Activated CD8-positive, alpha-beta T cell treated with anti-CD3 and anti-CD28 coated beads, Interleukin-2, amount 10 ng/mL, durations not matched to agents 7 days and 5 days (primary cell): ENCODE measurements around the gene FRMD5. TPM values are rescaled to one million over a fixed set of nuclear protein-coding genes. Genes with fewer than 3 reads are reported as not detected.

Experiments
- ATAC-seq: fragments of 150-1000 bp; cut with Tn5 transposase; one replicate; pipeline ENCODE4 v1.10.0; 2021; ENCODE audit warnings: moderate library complexity
- CTCF ChIA-PET: fragments of 350-600 bp; sonication (Branson Sonifier 250); formaldehyde crosslinking; loops from one replicate; lab custom pipeline; 2021; ENCODE audit warnings: antibody characterized with exemption; lab: Charles Lee
- POLR2A ChIA-PET: fragments of 350-600 bp; sonication (Branson Sonifier 250); formaldehyde crosslinking; loops from one replicate; lab custom pipeline; 2021; ENCODE audit warnings: antibody characterized with exemption; lab: Charles Lee
- DNase-seq: peaks from one replicate; pipeline ENCODE4 v3.0.0-alpha.2; 2020
- H3K27ac Mint-ChIP-seq: one replicate; pipeline ENCODE4 v1.8.0; 2021; ENCODE audit warnings: mild to moderate bottlenecking, mixed read lengths
- H3K27me3 Mint-ChIP-seq: one replicate; pipeline ENCODE4 v1.8.0; 2021; ENCODE audit warnings: low read depth, mixed read lengths
- H3K36me3 Mint-ChIP-seq: one replicate; pipeline ENCODE4 v1.8.0; 2021; ENCODE audit warnings: low read depth, mixed read lengths
- H3K4me1 Mint-ChIP-seq: one replicate; pipeline ENCODE4 v1.8.0; 2021; ENCODE audit warnings: low read depth, mixed read lengths
- H3K4me3 Mint-ChIP-seq: one replicate; pipeline ENCODE4 v1.8.0; 2021; ENCODE audit warnings: mild to moderate bottlenecking, mixed read lengths
- H3K9me3 Mint-ChIP-seq: one replicate; pipeline ENCODE4 v1.8.0; 2022; ENCODE audit warnings: mixed read lengths; ENCODE audit not compliant: insufficient read depth
- total RNA-seq, 2 experiments: library from RNA; stranded (reverse); gene quantifications; one replicate each; pipeline ENCODE4 v1.2.3, GENCODE V29; 2021

Gene FRMD5
- total RNA-seq, 2 experiments from 2014 or later = not detected

DNA sequence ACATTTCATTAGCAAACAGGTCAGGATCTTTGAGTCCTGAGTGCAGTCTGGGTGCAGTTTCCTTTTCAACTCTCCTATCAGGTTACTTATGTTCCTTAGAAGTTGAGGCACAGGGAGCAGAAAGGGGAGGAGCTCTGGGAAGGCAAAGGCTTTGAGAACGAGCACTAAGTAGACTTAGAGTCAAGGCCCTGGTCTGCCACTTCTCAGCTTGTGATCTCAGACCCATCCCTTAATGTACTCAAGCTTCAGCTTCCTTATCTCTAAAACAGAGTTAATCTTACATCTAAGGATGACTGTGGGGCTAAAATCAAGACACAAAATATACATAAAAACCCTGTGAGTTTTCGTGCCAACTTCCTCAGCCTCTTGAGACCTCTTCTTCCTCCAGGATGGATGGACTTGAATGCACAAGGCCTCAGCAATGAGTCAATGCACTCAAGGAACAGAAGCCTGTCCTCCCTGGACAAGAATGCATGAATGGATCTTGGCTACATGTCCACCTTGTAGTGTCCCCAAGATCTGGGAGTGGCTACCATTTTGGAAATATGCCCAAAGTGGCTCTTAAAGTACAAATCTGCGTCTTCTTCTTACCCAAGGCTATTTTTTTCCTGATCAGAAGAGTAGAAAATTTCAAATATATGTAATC lies 263.2 kb downstream of the FRMD5 start:
- H3K4me1 Mint-ChIP-seq = no peaks in the 10 kb centered on the region
- DNase-seq (no peak), ATAC-seq (no peak)
- POLR2A ChIA-PET = no interaction called here
- CTCF ChIA-PET = interaction anchor here (0.7 to 1.1 kb wide), 2 partner anchors 134 to 135 kb away, joined by 3 read pairs; no protein-coding TSS in a partner anchor
- no peak overlapping the region for H3K4me3 Mint-ChIP-seq
- H3K27me3 Mint-ChIP-seq = peaks cover 28% of the 10 kb centered on the region
- no peaks in the 10 kb centered on the region for H3K36me3 Mint-ChIP-seq
- no peaks in the 10 kb centered on the region for H3K9me3 Mint-ChIP-seq
- H3K27ac Mint-ChIP-seq = no peak overlapping the region

DNA sequence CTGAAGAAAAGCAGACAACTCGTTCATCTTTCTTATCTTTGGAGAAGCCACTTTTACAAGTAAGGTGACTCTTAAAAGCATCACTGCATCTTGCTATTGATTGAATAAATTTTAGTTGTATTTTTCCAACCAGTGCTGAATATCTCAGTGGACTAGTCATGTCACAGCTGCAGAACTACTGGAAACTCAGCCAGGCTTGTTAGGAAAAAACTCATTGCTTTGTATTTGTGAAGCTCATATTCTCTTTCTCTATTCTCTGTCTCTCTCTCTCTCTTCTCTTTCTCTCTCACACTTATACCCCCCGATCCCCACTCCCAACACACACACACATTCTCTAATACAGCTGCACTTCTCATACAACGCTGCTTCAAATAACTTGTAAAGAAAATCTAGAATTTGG lies 264.0 kb downstream of the FRMD5 start:
- DNase-seq (no peak), ATAC-seq (no peak)
- CTCF ChIA-PET = interaction anchor here (1.1 kb wide), 1 partner anchor 136 kb away, joined by 3 read pairs; no protein-coding TSS in a partner anchor
- Mint-ChIP-seq H3K4me3 (no peak overlapping the region), H3K9me3 (no peaks in the 10 kb centered on the region), H3K27ac (no peak overlapping the region), H3K27me3 (peaks cover 28% of the 10 kb centered on the region), H3K36me3 (no peaks in the 10 kb centered on the region), H3K4me1 (no peaks in the 10 kb centered on the region)
- POLR2A ChIA-PET = no interaction called here

DNA sequence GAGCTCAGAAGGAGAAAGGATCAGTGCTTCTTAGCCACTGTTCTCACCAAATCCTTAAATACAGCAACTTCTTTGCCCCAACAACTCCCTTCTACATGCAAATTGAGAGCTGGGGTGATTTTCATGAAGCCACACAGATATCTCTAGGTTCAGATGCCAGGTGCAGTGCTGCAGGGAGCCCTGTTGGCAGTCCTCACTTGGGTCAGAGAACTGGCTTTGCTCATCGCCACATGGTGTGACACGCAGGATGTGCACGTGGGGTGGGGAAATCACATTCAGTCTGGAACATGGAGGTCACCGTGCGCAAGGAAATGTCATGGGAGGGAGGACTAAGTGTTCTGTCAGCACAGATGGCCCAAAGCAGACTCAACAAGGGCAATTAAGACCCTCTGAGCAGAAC lies 264.5 kb downstream of the FRMD5 start:
- no peaks in the 10 kb centered on the region for H3K36me3 Mint-ChIP-seq
- H3K4me1 Mint-ChIP-seq = no peaks in the 10 kb centered on the region
- POLR2A ChIA-PET = interaction anchor here (1.5 kb wide), 1 partner anchor 10 kb away, joined by 3 read pairs; no protein-coding TSS in a partner anchor
- DNase-seq = no peak
- CTCF ChIA-PET = interaction anchor here (0.7 to 1.7 kb wide), 2 partner anchors 26 to 60 kb away, joined by 3 to 6 read pairs; no protein-coding TSS in a partner anchor
- no peak for ATAC-seq
- H3K27me3 Mint-ChIP-seq = peaks cover 26% of the 10 kb centered on the region
- H3K4me3 Mint-ChIP-seq = no peak overlapping the region
- no peaks in the 10 kb centered on the region for H3K9me3 Mint-ChIP-seq
- no peak overlapping the region for H3K27ac Mint-ChIP-seq

DNA sequence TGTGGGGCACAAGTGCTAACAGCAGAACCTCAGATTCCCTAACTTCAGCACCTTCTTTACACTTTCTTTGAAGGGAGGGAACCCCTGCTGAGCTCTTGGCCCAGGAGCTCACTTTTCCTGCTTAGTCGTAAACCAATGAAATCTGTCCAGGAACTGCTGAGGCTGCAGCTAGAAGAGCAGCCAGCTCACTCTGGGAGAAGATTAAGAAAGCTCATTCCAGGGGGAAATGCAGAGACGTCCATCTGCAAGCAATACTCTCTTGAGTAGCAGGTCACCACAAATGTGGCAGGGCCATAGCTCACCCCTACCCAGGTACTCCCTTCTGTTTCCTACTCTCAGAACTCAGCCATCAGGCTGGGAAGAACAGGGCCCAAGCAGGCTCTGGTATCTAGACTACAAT lies 265.0 kb downstream of the FRMD5 start:
- ChIA-PET CTCF (interaction anchor here (0.6 to 1.7 kb wide), 3 partner anchors 26 to 136 kb away, joined by 3 to 6 read pairs (median 3); no protein-coding TSS in a partner anchor), POLR2A (interaction anchor here (1.5 kb wide), 1 partner anchor 9 kb away, joined by 3 read pairs; no protein-coding TSS in a partner anchor)
- H3K4me1 Mint-ChIP-seq = no peaks in the 10 kb centered on the region
- ATAC-seq (no peak), DNase-seq (no peak)
- no peak overlapping the region for H3K4me3 Mint-ChIP-seq
- H3K9me3 Mint-ChIP-seq = no peaks in the 10 kb centered on the region
- H3K27ac Mint-ChIP-seq = no peak overlapping the region
- H3K36me3 Mint-ChIP-seq = no peaks in the 10 kb centered on the region
- H3K27me3 Mint-ChIP-seq = peaks cover 24% of the 10 kb centered on the region

DNA sequence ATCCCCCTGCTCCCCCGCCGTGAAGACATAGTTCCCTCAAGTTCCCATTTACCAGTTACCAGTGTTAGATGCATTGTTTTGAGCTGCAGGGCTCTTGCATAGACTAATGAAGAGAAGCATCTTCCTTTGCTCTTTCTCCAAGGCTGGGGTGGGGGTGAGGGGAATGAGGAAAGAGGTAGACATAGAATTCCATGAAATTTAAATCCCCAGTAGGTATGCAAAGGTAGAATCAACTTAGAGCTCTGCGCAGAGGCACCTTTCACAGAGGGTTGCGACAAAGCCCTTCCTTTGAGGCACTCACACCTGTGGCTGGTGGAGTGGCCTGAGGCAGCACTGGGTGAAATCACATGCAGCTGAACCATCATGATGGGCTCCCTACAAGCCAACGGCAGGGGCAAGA lies 266.9 kb downstream of the FRMD5 start:
- ATAC-seq = no peak
- H3K4me3 Mint-ChIP-seq = no peak overlapping the region
- no peaks in the 10 kb centered on the region for H3K4me1 Mint-ChIP-seq
- ChIA-PET POLR2A (interaction anchor here (1.4 kb wide), 1 partner anchor 97 kb away, joined by 4 read pairs; no protein-coding TSS in a partner anchor), CTCF (interaction anchor here (1.2 kb wide), 1 partner anchor 10 kb away, joined by 3 read pairs; no protein-coding TSS in a partner anchor)
- H3K27ac Mint-ChIP-seq = no peak overlapping the region
- H3K27me3 Mint-ChIP-seq = peaks cover 16% of the 10 kb centered on the region
- no peak for DNase-seq
- no peaks in the 10 kb centered on the region for H3K36me3 Mint-ChIP-seq
- H3K9me3 Mint-ChIP-seq = no peaks in the 10 kb centered on the region

DNA sequence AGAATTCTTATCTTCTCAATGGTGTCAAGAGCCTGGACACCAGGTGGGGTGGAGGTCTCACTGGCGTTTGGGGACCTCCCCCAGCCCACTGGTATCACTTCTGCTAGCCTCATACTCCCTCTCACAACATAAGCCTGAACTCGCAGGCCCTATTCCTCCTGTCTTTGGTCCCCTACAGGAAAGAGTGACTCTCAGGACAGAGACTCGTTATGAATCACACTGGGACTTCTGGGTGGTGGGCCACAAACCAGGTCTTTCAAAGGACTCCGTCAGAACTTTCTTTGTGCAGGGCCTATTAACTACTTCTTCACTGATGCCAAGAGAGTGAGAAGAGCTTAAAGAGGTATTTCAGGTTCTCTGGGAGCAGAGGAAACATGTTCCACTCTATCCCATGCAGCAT lies 267.9 kb downstream of the FRMD5 start:
- no peak for ATAC-seq

DNA sequence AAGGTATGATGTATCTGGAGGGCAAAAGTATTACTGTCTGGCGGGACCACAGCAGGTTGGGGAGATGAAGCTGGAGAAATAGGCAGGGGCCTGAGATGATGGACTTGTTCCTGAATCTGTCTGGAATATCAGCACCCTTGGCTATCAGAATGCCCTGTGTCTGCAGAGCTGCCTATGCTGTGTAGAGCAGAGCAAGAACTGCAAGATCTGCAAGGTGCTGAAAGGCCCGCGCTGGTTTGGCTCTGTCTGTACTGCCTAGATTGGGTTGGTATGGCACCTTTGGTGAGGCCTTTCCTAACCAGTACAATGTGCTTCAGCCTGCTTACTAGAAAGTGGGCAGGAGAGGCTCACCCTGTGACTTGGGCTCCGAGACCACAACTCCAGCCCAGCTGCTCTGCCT lies 271.5 kb downstream of the FRMD5 start:
- no peak for ATAC-seq
- DNase-seq = no peak
- CTCF ChIA-PET = no interaction called here

More for the DNA sequence above, 267.9 kb downstream of the FRMD5 start:
- no peaks in the 10 kb centered on the region for H3K4me1 Mint-ChIP-seq
- no peak overlapping the region for H3K4me3 Mint-ChIP-seq
- no peaks in the 10 kb centered on the region for H3K36me3 Mint-ChIP-seq
- H3K27ac Mint-ChIP-seq = no peak overlapping the region
- H3K27me3 Mint-ChIP-seq = peaks cover 16% of the 10 kb centered on the region
- H3K9me3 Mint-ChIP-seq = no peaks in the 10 kb centered on the region
- no peak for DNase-seq
- ChIA-PET CTCF (interaction anchor here (1.2 kb wide), 1 partner anchor 11 kb away, joined by 3 read pairs; no protein-coding TSS in a partner anchor), POLR2A (interaction anchor here (0.8 kb wide), 1 partner anchor 39 kb away, joined by 3 read pairs; no protein-coding TSS in a partner anchor)

DNA sequence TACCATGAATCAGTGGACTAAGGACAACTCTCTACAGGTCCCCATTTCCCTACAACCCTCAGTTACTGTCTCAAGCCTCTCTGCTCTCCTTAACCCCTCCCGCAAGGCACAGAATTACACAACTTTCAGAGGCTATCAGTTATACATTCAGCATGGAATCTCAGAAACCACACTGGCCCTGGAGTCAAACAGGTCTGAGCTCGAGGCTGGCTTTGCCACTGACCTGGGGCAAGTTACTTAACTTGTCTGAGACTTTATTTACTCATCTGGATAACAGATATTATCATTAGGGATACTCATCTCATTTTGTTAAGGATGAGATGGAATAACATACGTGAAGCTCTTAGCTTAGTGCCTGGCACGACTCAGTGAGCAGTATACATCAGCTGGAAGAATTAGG lies 273.1 kb downstream of the FRMD5 start:
- Mint-ChIP-seq H3K9me3 (no peaks in the 10 kb centered on the region), H3K27me3 (no peaks in the 10 kb centered on the region), H3K27ac (no peak overlapping the region), H3K36me3 (no peaks in the 10 kb centered on the region), H3K4me3 (no peak overlapping the region), H3K4me1 (no peaks in the 10 kb centered on the region)
- ChIA-PET CTCF (interaction anchor here (0.7 to 1.4 kb wide), 2 partner anchors 18 to 142 kb away, joined by 3 to 5 read pairs; no protein-coding TSS in a partner anchor), POLR2A (interaction anchor here (0.5 kb wide), 1 partner anchor 12 kb away, joined by 3 read pairs; no protein-coding TSS in a partner anchor)
- no peak for ATAC-seq
- no peak for DNase-seq

More for the DNA sequence above, 271.5 kb downstream of the FRMD5 start:
- no peak overlapping the region for H3K4me3 Mint-ChIP-seq
- H3K36me3 Mint-ChIP-seq = no peaks in the 10 kb centered on the region
- H3K9me3 Mint-ChIP-seq = no peaks in the 10 kb centered on the region
- peaks cover 7% of the 10 kb centered on the region for H3K27me3 Mint-ChIP-seq
- POLR2A ChIA-PET = no interaction called here
- no peak overlapping the region for H3K27ac Mint-ChIP-seq
- H3K4me1 Mint-ChIP-seq = no peaks in the 10 kb centered on the region

DNA sequence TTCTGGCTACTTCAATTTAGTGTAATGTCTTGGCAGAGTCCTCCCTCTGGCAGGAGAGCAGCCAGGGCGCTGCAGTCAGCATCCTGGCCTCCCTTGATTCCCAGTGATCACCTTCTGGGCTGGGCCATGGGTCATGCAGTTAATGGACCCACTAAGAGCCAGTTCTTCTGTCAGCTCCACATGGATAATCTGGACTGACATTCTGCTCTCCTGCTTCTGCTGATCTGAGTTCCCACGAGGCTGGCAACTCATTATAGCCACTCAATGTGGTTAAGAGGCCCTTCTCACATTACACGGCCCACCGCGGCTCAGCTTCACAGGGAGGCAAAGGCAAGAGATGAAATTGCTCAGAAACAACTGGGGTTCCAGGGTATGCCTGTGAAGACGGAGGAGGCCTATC lies 274.3 kb downstream of the FRMD5 start:
- ChIA-PET CTCF (interaction anchor here (1.3 kb wide), 1 partner anchor 145 kb away, joined by 4 read pairs; no protein-coding TSS in a partner anchor), POLR2A (interaction anchor here (1.1 kb wide), 1 partner anchor 9 kb away, joined by 3 read pairs; no protein-coding TSS in a partner anchor)
- H3K4me3 Mint-ChIP-seq = no peak overlapping the region
- DNase-seq (no peak), ATAC-seq (no peak)
- no peaks in the 10 kb centered on the region for H3K9me3 Mint-ChIP-seq
- H3K27me3 Mint-ChIP-seq = no peaks in the 10 kb centered on the region
- no peaks in the 10 kb centered on the region for H3K36me3 Mint-ChIP-seq
- no peaks in the 10 kb centered on the region for H3K4me1 Mint-ChIP-seq
- H3K27ac Mint-ChIP-seq = no peak overlapping the region

DNA sequence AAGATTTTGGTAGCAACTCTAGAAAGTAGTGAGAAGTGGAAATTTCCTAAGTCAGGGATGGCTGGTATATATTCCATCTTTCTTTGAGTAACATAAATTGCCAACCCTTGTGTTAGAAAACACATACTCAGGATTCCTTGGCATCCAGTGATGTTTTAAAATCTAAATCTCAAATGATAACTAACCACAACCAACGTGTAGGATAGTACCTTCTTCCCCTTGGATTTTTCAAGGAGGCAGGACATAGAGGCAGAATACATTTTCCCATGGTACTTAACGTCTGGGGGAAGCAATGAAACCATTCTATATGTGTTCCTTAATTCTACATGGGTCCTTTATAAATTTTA lies 274.8 kb downstream of the FRMD5 start:
- no peaks in the 10 kb centered on the region for H3K9me3 Mint-ChIP-seq
- POLR2A ChIA-PET = interaction anchor here (1.1 kb wide), 1 partner anchor 10 kb away, joined by 3 read pairs; no protein-coding TSS in a partner anchor
- H3K27ac Mint-ChIP-seq = no peak overlapping the region
- ATAC-seq (no peak), DNase-seq (no peak)
- CTCF ChIA-PET = interaction anchor here (1.3 kb wide), 1 partner anchor 146 kb away, joined by 4 read pairs; no protein-coding TSS in a partner anchor
- H3K4me3 Mint-ChIP-seq = no peak overlapping the region
- no peaks in the 10 kb centered on the region for H3K4me1 Mint-ChIP-seq
- H3K36me3 Mint-ChIP-seq = no peaks in the 10 kb centered on the region
- no peaks in the 10 kb centered on the region for H3K27me3 Mint-ChIP-seq

DNA sequence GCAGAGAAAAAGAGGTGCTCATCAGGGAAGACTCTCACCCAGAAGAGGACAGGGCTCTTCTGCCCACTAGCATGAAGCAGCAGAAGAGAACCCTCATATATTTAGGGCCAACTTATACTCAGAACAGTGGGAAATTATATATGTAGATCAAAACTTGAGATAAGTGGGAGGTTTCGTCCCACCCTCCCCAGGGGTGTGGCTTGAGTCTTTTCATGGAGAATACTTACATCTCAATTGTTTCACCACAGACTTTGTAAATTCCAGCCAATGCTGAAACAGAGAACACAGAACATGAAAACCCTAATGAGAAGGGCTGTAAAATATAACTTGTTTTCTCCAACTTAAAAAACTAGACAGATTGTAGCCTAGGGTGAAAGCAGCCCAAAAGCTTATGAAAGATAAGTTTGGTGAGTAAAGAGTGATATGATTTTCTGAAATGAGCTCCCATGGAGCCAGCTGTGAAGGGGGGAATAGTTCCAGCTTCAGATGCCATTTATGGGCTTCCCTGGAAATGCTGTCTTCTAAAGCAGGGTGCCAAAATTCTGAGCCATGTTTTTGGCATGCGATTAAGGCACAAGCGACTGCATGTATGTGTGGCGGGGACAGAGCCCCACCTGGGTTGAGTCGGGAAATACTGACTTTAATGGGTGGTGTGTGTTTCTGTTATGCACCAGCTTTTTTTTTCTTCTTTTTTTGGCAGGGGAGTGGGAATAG lies 275.4 kb downstream of the FRMD5 start:
- H3K27ac Mint-ChIP-seq = no peak overlapping the region

More for the DNA sequence above, 275.4 kb downstream of the FRMD5 start:
- POLR2A ChIA-PET = no interaction called here
- Mint-ChIP-seq H3K9me3 (no peaks in the 10 kb centered on the region), H3K36me3 (no peaks in the 10 kb centered on the region), H3K4me1 (no peaks in the 10 kb centered on the region), H3K27me3 (no peaks in the 10 kb centered on the region), H3K4me3 (no peak overlapping the region)
- DNase-seq (no peak), ATAC-seq (no peak)
- CTCF ChIA-PET = interaction anchor here (1.3 kb wide), 1 partner anchor 146 kb away, joined by 4 read pairs; no protein-coding TSS in a partner anchor
